PC-9 (cell line): ENCODE measurements around the gene TBX2. TPM values are rescaled to one million over a fixed set of nuclear protein-coding genes. Genes with fewer than 3 reads are reported as not detected.

Experiments used
- BruUV-seq: library from RNA; stranded (reverse); fragments of 400-500 nt; replicated peaks from 2 replicates; lab custom pipeline; 2021; lab: Mats Ljungman, UMichigan
- CTCF ChIA-PET: fragments of 300-600 bp; sonication (Branson Sonifier 250); formaldehyde crosslinking; loops from one replicate; lab custom pipeline; 2022; ENCODE audit warnings: antibody characterized with exemption; lab: Charles Lee
- POLR2A ChIA-PET: fragments of 300-600 bp; sonication (Branson Sonifier 250); formaldehyde crosslinking; loops from one replicate; lab custom pipeline; 2022; ENCODE audit warnings: antibody characterized with exemption; ENCODE audit not compliant: unreplicated experiment; lab: Charles Lee
- DNase-seq, 2 experiments: peaks; one replicate each; pipeline versions ENCODE4 v3.0.0 to v3.0.0-alpha.2; 2015 to 2022; ENCODE audit warnings: mixed read lengths in 1 of 2
- H2AFZ ChIP-seq: fragments of 200-600 bp; sonication (generic); 2 replicates; pipeline ENCODE4 v1.8.1; 2017; ENCODE audit warnings: antibody characterized with exemption
- H3F3A ChIP-seq: fragments of 200-600 bp; sonication (generic); 2 replicates; pipeline ENCODE4 v1.8.1; 2017; ENCODE audit warnings: antibody characterized with exemption, mild to moderate bottlenecking, low read depth; ENCODE audit not compliant: insufficient read depth
- H3K27ac ChIP-seq: fragments of 200-600 bp; sonication (generic); 2 replicates; pipeline ENCODE4 v1.6.1; 2016; ENCODE audit warnings: mixed run types
- H3K27me3 ChIP-seq: fragments of 200-600 bp; sonication (generic); 2 replicates; pipeline ENCODE4 v1.6.1; 2016; ENCODE audit warnings: low read depth, mixed run types; ENCODE audit not compliant: insufficient read depth
- H3K36me3 ChIP-seq: fragments of 200-600 bp; sonication (generic); 2 replicates; pipeline ENCODE4 v1.6.1; 2016; ENCODE audit warnings: low read depth, mixed run types
- H3K4me1 ChIP-seq: fragments of 200-600 bp; sonication (generic); replicated peaks from 2 replicates; pipeline ENCODE4 v1.6.1; 2016; ENCODE audit warnings: mixed run types; ENCODE audit not compliant: insufficient read depth
- H3K4me2 ChIP-seq: fragments of 200-600 bp; sonication (generic); 2 replicates; pipeline ENCODE4 v1.6.1; 2017; ENCODE audit warnings: mixed run types
- H3K4me3 ChIP-seq: fragments of 200-600 bp; sonication (generic); 2 replicates; pipeline ENCODE4 v1.6.1; 2016; ENCODE audit warnings: mixed run types
- H3K79me2 ChIP-seq: fragments of 200-600 bp; sonication (generic); 2 replicates; pipeline ENCODE4 v1.6.1; 2017; ENCODE audit warnings: low read depth, mixed run types
- H3K9me2 ChIP-seq: fragments of 200-600 bp; sonication (generic); 2 replicates; pipeline ENCODE4 v1.8.1; 2017; ENCODE audit warnings: mild to moderate bottlenecking; ENCODE audit not compliant: insufficient read depth
- H3K9me3 ChIP-seq: fragments of 200-600 bp; sonication (generic); 2 replicates; pipeline ENCODE4 v1.8.1; 2016; ENCODE audit warnings: low read depth; ENCODE audit not compliant: insufficient read depth
- H4K20me1 ChIP-seq: fragments of 200-600 bp; sonication (generic); 2 replicates; pipeline ENCODE4 v1.8.1; 2017; ENCODE audit not compliant: insufficient read depth
- CTCF ChIP-seq: fragments of 200-600 bp; sonication (generic); conservative IDR thresholded peaks from 2 replicates; pipeline ENCODE4 v1.6.1; 2017; ENCODE audit warnings: mixed run types, antibody characterized with exemption, mild to moderate bottlenecking, moderate library complexity
- EZH2 ChIP-seq: fragments of 200-600 bp; sonication (generic); IDR thresholded peaks from 2 replicates; pipeline ENCODE4 v1.8.0; 2017; ENCODE audit warnings: antibody characterized with exemption, low read depth
- intact Hi-C: fragments of 100-400 bp; cut with micrococcal nuclease; formaldehyde crosslinking; loops from one replicate; pipeline ENCODE4 v1.10.0; 2022; ENCODE audit not compliant: unreplicated experiment
- total RNA-seq: library from RNA; stranded (reverse); gene quantifications from 2 replicates; pipeline ENCODE4 v1.2.3, GENCODE V29; 2021

The TBX2 gene
- total RNA-seq, 1 experiment from 2014 or later: 0.44 TPM

GRCh38 chr17:61366076-61366714 is 33.4 kb upstream of the TBX2 start:
- peaks cover 18% of the 10 kb centered on the region for H3K4me1 ChIP-seq
- no peak overlapping the region for H3K27ac ChIP-seq
- ChIA-PET CTCF (no interaction called here), POLR2A (interaction anchor here (0.5 kb wide), 1 partner anchor 66 kb away, joined by 4 read pairs; no protein-coding TSS in a partner anchor)
- no peaks in the 10 kb centered on the region for H3K9me2 ChIP-seq
- H2AFZ ChIP-seq: no peak overlapping the region
- H3K4me2 ChIP-seq: no peak overlapping the region
- H4K20me1 ChIP-seq: no peaks in the 10 kb centered on the region
- H3K4me3 ChIP-seq: no peak overlapping the region
- no peaks in the 10 kb centered on the region for H3K9me3 ChIP-seq
- no peaks in the 10 kb centered on the region for H3K79me2 ChIP-seq
- peaks cover 5% of the 10 kb centered on the region; the same call in 1 of the 2 replicates for H3F3A ChIP-seq
- TF ChIP-seq CTCF (no peak), EZH2 (no peak)
- DNase-seq: no peak
- BruUV-seq: no TSS peak
- H3K36me3 ChIP-seq: no peaks in the 10 kb centered on the region
- intact Hi-C loops: no loop called here
- H3K27me3 ChIP-seq: no peaks in the 10 kb centered on the region

- H3K27ac ChIP-seq: no peak overlapping the region
- no peaks in the 10 kb centered on the region for H3K36me3 ChIP-seq
- H3K4me2 ChIP-seq: no peak overlapping the region
- BruUV-seq: no TSS peak
- no peaks in the 10 kb centered on the region for H4K20me1 ChIP-seq
- ChIA-PET CTCF (no interaction called here), POLR2A (interaction anchor here (0.5 kb wide), 1 partner anchor 67 kb away, joined by 4 read pairs; no protein-coding TSS in a partner anchor)
- no peaks in the 10 kb centered on the region for H3K79me2 ChIP-seq
- H3K9me3 ChIP-seq: no peaks in the 10 kb centered on the region
- H2AFZ ChIP-seq: no peak overlapping the region
- H3F3A ChIP-seq: no peaks in the 10 kb centered on the region
- intact Hi-C loops: no loop called here
- H3K27me3 ChIP-seq: no peaks in the 10 kb centered on the region
- H3K9me2 ChIP-seq: no peaks in the 10 kb centered on the region
- H3K4me3 ChIP-seq: no peak overlapping the region
- peaks cover 12% of the 10 kb centered on the region for H3K4me1 ChIP-seq
- DNase-seq: no peak
- no peak for TF ChIP-seq CTCF
- TF ChIP-seq EZH2: no peak
Observed at GRCh38 chr17:61366715-61367413, 32.8 kb upstream of the TBX2 start.

DNA sequence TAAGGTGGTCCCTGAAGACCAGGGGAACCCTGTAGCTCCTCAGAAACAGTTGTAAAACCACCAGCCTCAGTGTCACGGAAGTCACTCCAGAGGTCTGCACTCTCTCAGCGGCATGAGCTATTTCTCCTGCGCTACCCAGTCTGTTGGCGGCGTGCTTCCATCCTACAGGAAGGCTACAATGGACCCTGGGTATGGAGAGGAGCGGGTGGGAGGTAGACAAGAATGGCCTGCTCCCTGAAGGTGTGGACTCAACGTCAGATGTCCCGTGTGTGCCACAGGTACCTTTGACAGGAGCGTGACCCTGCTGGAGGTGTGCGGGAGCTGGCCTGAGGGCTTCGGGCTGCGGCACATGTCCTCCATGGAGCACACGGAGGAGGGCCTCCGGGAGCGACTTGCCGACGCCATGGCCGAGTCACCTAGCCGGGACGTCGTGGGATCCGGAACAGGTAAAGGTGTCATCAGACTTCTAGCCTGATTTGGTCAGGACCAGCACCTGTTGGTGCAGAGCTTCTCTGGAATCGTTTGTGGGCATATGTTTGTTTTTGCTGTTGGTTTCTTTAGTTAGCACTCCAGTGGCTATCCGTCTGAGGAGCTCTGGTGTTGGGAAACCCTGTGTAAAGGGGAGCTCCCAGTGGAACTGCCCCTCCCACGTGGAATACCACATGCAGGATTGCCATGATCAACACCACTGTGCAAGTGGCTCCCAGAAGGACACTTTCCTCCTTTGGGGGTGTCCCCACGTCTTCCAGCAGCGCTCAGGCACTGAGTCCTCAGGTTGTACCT is 31.4 kb upstream of the TBX2 start:
- TF ChIP-seq EZH2 (no peak), CTCF (no peak)
- Histone ChIP-seq H3K36me3 (no peaks in the 10 kb centered on the region), H3K27ac (no peak overlapping the region), H4K20me1 (no peaks in the 10 kb centered on the region), H3K9me3 (no peaks in the 10 kb centered on the region), H3F3A (no peaks in the 10 kb centered on the region), H3K9me2 (no peaks in the 10 kb centered on the region), H3K4me2 (no peak overlapping the region), H2AFZ (no peak overlapping the region), H3K4me3 (no peak overlapping the region), H3K27me3 (no peaks in the 10 kb centered on the region), H3K79me2 (no peaks in the 10 kb centered on the region), H3K4me1 (peaks cover under 1% of the 10 kb centered on the region)
- DNase-seq: no peak
- POLR2A ChIA-PET: interaction anchor here (0.6 kb wide), 1 partner anchor 1458 kb away, joined by 4 read pairs; no protein-coding TSS in a partner anchor
- CTCF ChIA-PET: interaction anchor here (0.6 kb wide), 1 partner anchor 800 kb away, joined by 8 read pairs; no protein-coding TSS in a partner anchor
- no TSS peak for BruUV-seq
- intact Hi-C loops: no loop called here
